Neural progenitor cell (in vitro differentiated cells): ENCODE results near the gene SMPD2. TPM values are rescaled to one million over a fixed set of nuclear protein-coding genes. Genes with fewer than 3 reads are reported as not detected.

ENCODE experiments used
- DNase-seq: peaks from one replicate; pipeline ENCODE4 v3.0.0-alpha.2; 2016; ENCODE audit warnings: low spot score
- H2AFZ ChIP-seq: fragments of 200-600 bp; sonication (generic); replicated peaks from 2 replicates; pipeline ENCODE4 v1.6.1; 2016; ENCODE audit warnings: antibody characterized with exemption
- H3F3A ChIP-seq: fragments of 200-600 bp; sonication (generic); 2 replicates; pipeline ENCODE4 v1.6.1; 2016; ENCODE audit warnings: antibody characterized with exemption, low read depth
- H3K27ac ChIP-seq: fragments of 200-600 bp; sonication (generic); 2 replicates; pipeline ENCODE4 v1.5.1; 2016; ENCODE audit warnings: mild to moderate bottlenecking
- H3K27me3 ChIP-seq: fragments of 200-600 bp; sonication (generic); 2 replicates; pipeline ENCODE4 v1.6.1; 2016; ENCODE audit warnings: mild to moderate bottlenecking, moderate library complexity
- H3K36me3 ChIP-seq: fragments of 200-600 bp; sonication (generic); 2 replicates; pipeline ENCODE4 v1.5.1; 2016
- H3K4me1 ChIP-seq: fragments of 200-600 bp; sonication (generic); 2 replicates; pipeline ENCODE4 v1.6.1; 2016; ENCODE audit warnings: mixed run types
- H3K4me2 ChIP-seq: fragments of 200-600 bp; sonication (generic); 2 replicates; pipeline ENCODE4 v1.6.1; 2016
- H3K4me3 ChIP-seq: fragments of 200-600 bp; sonication (generic); 2 replicates; pipeline ENCODE4 v1.5.1; 2016
- H3K79me2 ChIP-seq: fragments of 200-600 bp; sonication (generic); 2 replicates; pipeline ENCODE4 v1.6.1; 2016; ENCODE audit warnings: low read depth
- H3K9ac ChIP-seq: fragments of 200-600 bp; sonication (generic); 2 replicates; pipeline ENCODE4 v1.6.1; 2016
- H3K9me3 ChIP-seq: fragments of 200-600 bp; sonication (generic); 2 replicates; pipeline ENCODE4 v1.5.1; 2016; ENCODE audit warnings: low read depth
- H4K20me1 ChIP-seq: fragments of 200-600 bp; sonication (generic); 2 replicates; pipeline ENCODE4 v1.6.1; 2016; ENCODE audit warnings: low read depth
- H3K27ac Mint-ChIP-seq: 3 replicates; pipeline ENCODE4 v1.8.0; 2021; ENCODE audit warnings: mixed read lengths
- H3K27me3 Mint-ChIP-seq: 2 replicates; pipeline ENCODE4 v1.8.0; 2022; ENCODE audit warnings: low read depth, mild to moderate bottlenecking, inconsistent platforms, moderate library complexity, mixed read lengths; ENCODE audit not compliant: insufficient read depth
- H3K36me3 Mint-ChIP-seq: 3 replicates; pipeline ENCODE4 v1.8.0; 2021; ENCODE audit warnings: mixed read lengths
- H3K4me1 Mint-ChIP-seq: 3 replicates; pipeline ENCODE4 v1.8.0; 2021; ENCODE audit warnings: mixed read lengths
- H3K4me3 Mint-ChIP-seq: 3 replicates; pipeline ENCODE4 v1.8.0; 2021; ENCODE audit warnings: mild to moderate bottlenecking, moderate library complexity, mixed read lengths
- H3K9me3 Mint-ChIP-seq: 3 replicates; pipeline ENCODE4 v1.8.0; 2020; ENCODE audit warnings: mixed read lengths
- CTCF ChIP-seq: fragments of 200-600 bp; sonication (generic); IDR thresholded peaks from 2 replicates; pipeline ENCODE4 v1.5.1; 2017; ENCODE audit warnings: antibody characterized with exemption, mild to moderate bottlenecking
- EZH2 ChIP-seq: fragments of 200-600 bp; sonication (generic); IDR thresholded peaks from 2 replicates; pipeline ENCODE4 v1.6.1; 2017; ENCODE audit warnings: antibody characterized with exemption, mild to moderate bottlenecking, moderate library complexity
- EZH2phosphoT487 ChIP-seq: fragments of 200-600 bp; sonication (generic); IDR thresholded peaks from 2 replicates; pipeline ENCODE4 v1.6.1; 2017; ENCODE audit warnings: antibody characterized with exemption
- total RNA-seq: library from RNA; depleted of rRNA; stranded (reverse); fragments of >200 nt; gene quantifications from 2 replicates; pipeline ENCODE4 v1.2.3, GENCODE V29; 2015; ENCODE audit warnings: low replicate concordance

The SMPD2 gene
- total RNA-seq, 1 donor from 2014 or later = 10.3 TPM

GRCh38 chr6:109447878-109448555 lies 7.5 kb downstream of the SMPD2 start:
- no peak for TF ChIP-seq EZH2phosphoT487
- Histone ChIP-seq H3K9ac (no peak overlapping the region), H3K27ac (no peak overlapping the region), H4K20me1 (peaks cover 4% of the 10 kb centered on the region), H3K4me1 (no peaks in the 10 kb centered on the region), H3F3A (no peaks in the 10 kb centered on the region), H3K4me2 (no peak overlapping the region), H3K79me2 (no peaks in the 10 kb centered on the region), H3K27me3 (no peaks in the 10 kb centered on the region), H3K36me3 (no peaks in the 10 kb centered on the region), H3K4me3 (no peak overlapping the region), H3K9me3 (no peaks in the 10 kb centered on the region), H2AFZ (no peak overlapping the region)
- Mint-ChIP-seq H3K36me3 (peaks cover 17% of the 10 kb centered on the region), H3K27me3 (peaks cover 6% of the 10 kb centered on the region), H3K4me1 (peaks cover 2% of the 10 kb centered on the region), H3K27ac (peak overlapping the region; percentile 60), H3K4me3 (no peak overlapping the region), H3K9me3 (no peaks in the 10 kb centered on the region)
- no peak for DNase-seq

- DNase-seq = no peak
- Histone ChIP-seq H3K4me1 (no peaks in the 10 kb centered on the region), H3F3A (no peaks in the 10 kb centered on the region), H4K20me1 (peaks cover 4% of the 10 kb centered on the region), H3K4me3 (no peak overlapping the region), H3K9me3 (no peaks in the 10 kb centered on the region), H3K9ac (no peak overlapping the region), H3K27me3 (no peaks in the 10 kb centered on the region), H2AFZ (no peak overlapping the region), H3K36me3 (no peaks in the 10 kb centered on the region), H3K27ac (no peak overlapping the region), H3K79me2 (no peaks in the 10 kb centered on the region), H3K4me2 (no peak overlapping the region)
- Mint-ChIP-seq H3K4me3 (no peak overlapping the region), H3K4me1 (peaks cover 2% of the 10 kb centered on the region), H3K27ac (peak overlapping the region; percentile 89), H3K36me3 (peaks cover 17% of the 10 kb centered on the region), H3K9me3 (no peaks in the 10 kb centered on the region), H3K27me3 (peaks cover 6% of the 10 kb centered on the region)
- TF ChIP-seq EZH2 = no peak
- no peak for TF ChIP-seq EZH2phosphoT487
- TF ChIP-seq CTCF = no peak
Measured at GRCh38 chr6:109448615-109449014, 8.1 kb downstream of the SMPD2 start.

GRCh38 chr6:109449064-109449794 lies 8.7 kb downstream of the SMPD2 start:
- Histone ChIP-seq H3K4me3 (no peak overlapping the region), H3K36me3 (no peaks in the 10 kb centered on the region), H3F3A (peaks cover 3% of the 10 kb centered on the region), H4K20me1 (peaks cover 4% of the 10 kb centered on the region), H3K9ac (no peak overlapping the region), H3K27ac (no peak overlapping the region), H2AFZ (no peak overlapping the region), H3K4me2 (no peak overlapping the region), H3K27me3 (no peaks in the 10 kb centered on the region), H3K79me2 (peaks cover 5% of the 10 kb centered on the region), H3K9me3 (no peaks in the 10 kb centered on the region), H3K4me1 (peaks cover 4% of the 10 kb centered on the region)
- no peak for TF ChIP-seq CTCF
- no peak for TF ChIP-seq EZH2
- TF ChIP-seq EZH2phosphoT487 = no peak
- no peak for DNase-seq
- no peak overlapping the region for H3K27ac Mint-ChIP-seq
- peaks cover 2% of the 10 kb centered on the region for H3K4me1 Mint-ChIP-seq
- no peaks in the 10 kb centered on the region for H3K9me3 Mint-ChIP-seq
- H3K4me3 Mint-ChIP-seq = no peak overlapping the region
- peaks cover 17% of the 10 kb centered on the region for H3K36me3 Mint-ChIP-seq
- H3K27me3 Mint-ChIP-seq = peaks cover 6% of the 10 kb centered on the region
